Trophoblast cell (in vitro differentiated cells and primary cell): ENCODE results near the gene HRAS.

Experiments used
- DNase-seq, 2 donors: peaks; one replicate each; pipeline ENCODE4 v3.0.0-alpha.2; 2016
- H2AFZ ChIP-seq: 2 replicates; pipeline ENCODE4 v1.6.1; 2013; ENCODE audit warnings: low read length, moderate library complexity, mild to moderate bottlenecking; ENCODE audit not compliant: insufficient read depth, poor library complexity
- H2AK5ac ChIP-seq: 2 replicates; pipeline ENCODE4 v1.6.1; 2013; ENCODE audit warnings: mild to moderate bottlenecking, low read length
- H2BK120ac ChIP-seq: 2 replicates; pipeline ENCODE4 v1.6.1; 2013; ENCODE audit warnings: low read length, mild to moderate bottlenecking, moderate library complexity; ENCODE audit not compliant: insufficient read depth, poor library complexity
- H2BK12ac ChIP-seq: 2 replicates; pipeline ENCODE4 v1.6.1; 2013; ENCODE audit warnings: mild to moderate bottlenecking, low read length, moderate library complexity
- H2BK5ac ChIP-seq: 2 replicates; pipeline ENCODE4 v1.6.1; 2013; ENCODE audit warnings: low read length, low read depth, moderate library complexity, mild to moderate bottlenecking; ENCODE audit not compliant: poor library complexity
- H3K14ac ChIP-seq: 2 replicates; pipeline ENCODE4 v1.6.1; 2013; ENCODE audit warnings: mild to moderate bottlenecking, low read length
- H3K18ac ChIP-seq: 2 replicates; pipeline ENCODE4 v1.6.1; 2013; ENCODE audit warnings: mild to moderate bottlenecking, low read length
- H3K23ac ChIP-seq: 2 replicates; pipeline ENCODE4 v1.6.1; 2013; ENCODE audit warnings: low read length
- H3K27ac ChIP-seq: 2 replicates; pipeline ENCODE4 v1.5.1; 2013; ENCODE audit warnings: low read depth, mild to moderate bottlenecking, inconsistent platforms, low read length, moderate library complexity
- H3K27me3 ChIP-seq: 2 replicates; pipeline ENCODE4 v1.6.1; 2013; ENCODE audit warnings: inconsistent platforms, mild to moderate bottlenecking, low read length, moderate library complexity; ENCODE audit not compliant: insufficient read depth
- H3K36me3 ChIP-seq, 2 experiments: 1 replicate in 1 of 2; 2 replicates in 1 of 2; pipeline ENCODE4 v1.6.1; 2013; ENCODE audit warnings: low read length in 2 of 2, mild to moderate bottlenecking in 2 of 2, moderate library complexity in 1 of 2; ENCODE audit not compliant: insufficient read depth in 2 of 2, control insufficient read depth in 1 of 2
- H3K4ac ChIP-seq: 2 replicates; pipeline ENCODE4 v1.6.1; 2013; ENCODE audit warnings: low read depth, mild to moderate bottlenecking, low read length, moderate library complexity
- H3K4me1 ChIP-seq, 2 experiments: 1 replicate in 1 of 2; 2 replicates in 1 of 2; pipeline ENCODE4 v1.6.1; 2013; ENCODE audit warnings: low read length in 2 of 2, mild to moderate bottlenecking in 2 of 2, moderate library complexity in 1 of 2; ENCODE audit not compliant: insufficient read depth in 2 of 2, control insufficient read depth in 1 of 2
- H3K4me2 ChIP-seq: 2 replicates; pipeline ENCODE4 v1.6.1; 2013; ENCODE audit warnings: inconsistent platforms, mild to moderate bottlenecking, low read length, moderate library complexity
- H3K4me3 ChIP-seq: 2 replicates; pipeline ENCODE4 v1.5.1; 2013; ENCODE audit warnings: mild to moderate bottlenecking, low read depth, low read length, inconsistent platforms
- H3K79me1 ChIP-seq: one replicate; pipeline ENCODE4 v1.6.1; 2013; ENCODE audit warnings: low read length
- H3K79me2 ChIP-seq: 2 replicates; pipeline ENCODE4 v1.6.1; 2013; ENCODE audit warnings: low read length, mild to moderate bottlenecking; ENCODE audit not compliant: control insufficient read depth, insufficient read depth, poor library complexity
- H3K9ac ChIP-seq: 2 replicates; pipeline ENCODE4 v1.6.1; 2013; ENCODE audit warnings: mild to moderate bottlenecking, low read length
- H3K9me3 ChIP-seq: 2 replicates; pipeline ENCODE4 v1.6.1; 2013; ENCODE audit warnings: low read depth, mild to moderate bottlenecking, control low read depth, inconsistent platforms, low read length; ENCODE audit not compliant: insufficient read depth
- H4K12ac ChIP-seq: 2 replicates; pipeline ENCODE4 v1.6.1; 2013; ENCODE audit warnings: low read depth, mild to moderate bottlenecking, low read length, moderate library complexity
- H4K8ac ChIP-seq: 2 replicates; pipeline ENCODE4 v1.6.1; 2013; ENCODE audit warnings: low read depth, mild to moderate bottlenecking, low read length, moderate library complexity
- H4K91ac ChIP-seq: one replicate; pipeline ENCODE4 v1.6.1; 2013; ENCODE audit warnings: low read depth, mild to moderate bottlenecking, low read length, moderate library complexity
- WGBS: extraction: QIAGEN DNeasy Blood & Tissue Kit; methylation state at CpG from one replicate; pipeline ENCODE4 v1.1.7; 2013; ENCODE audit warnings: missing lambda C conversion rate; ENCODE audit not compliant: insufficient read length, insufficient coverage; ENCODE audit errors: extremely low coverage; 5-methylcytosine and 5-hydroxymethylcytosine counted together

Gene HRAS

DNA sequence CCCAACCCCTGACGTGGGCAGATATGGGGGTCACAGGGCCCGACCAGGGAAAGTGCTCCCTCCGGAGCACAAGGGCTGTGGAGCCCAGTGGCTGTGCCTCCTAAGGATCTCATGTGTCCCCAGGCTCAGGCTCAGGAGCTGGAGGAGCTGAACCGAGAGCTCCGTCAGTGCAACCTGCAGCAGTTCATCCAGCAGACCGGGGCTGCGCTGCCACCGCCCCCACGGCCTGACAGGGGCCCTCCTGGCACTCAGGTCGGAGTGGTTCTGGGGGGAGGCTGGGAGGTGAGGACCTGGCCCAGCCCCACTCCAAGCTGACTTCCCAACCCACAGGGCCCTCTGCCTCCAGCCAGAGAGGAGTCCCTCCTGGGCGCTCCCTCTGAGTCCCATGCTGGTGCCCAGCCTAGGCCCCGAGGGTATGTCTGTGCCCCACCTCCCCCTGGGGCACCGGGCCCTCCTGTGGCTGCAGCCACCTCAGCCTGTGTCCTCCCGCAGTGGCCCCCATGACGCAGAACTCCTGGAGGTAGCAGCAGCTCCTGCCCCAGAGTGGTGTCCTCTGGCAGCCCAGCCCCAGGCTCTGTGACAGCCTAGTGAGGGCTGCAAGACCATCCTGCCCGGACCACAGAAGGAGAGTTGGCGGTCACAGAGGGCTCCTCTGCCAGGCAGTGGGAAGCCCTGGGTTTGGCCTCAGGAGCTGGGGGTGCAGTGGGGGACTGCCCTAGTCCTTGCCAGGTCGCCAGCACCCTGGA is 27.9 kb upstream of the HRAS start:
- H3K4ac ChIP-seq: peak overlapping the region; percentile 34
- peak overlapping the region; percentile 49 for H3K27ac ChIP-seq
- H3K79me2 ChIP-seq: peaks cover 23% of the 10 kb centered on the region
- H2BK120ac ChIP-seq: no peak overlapping the region
- H3K18ac ChIP-seq: peak overlapping the region; percentile 22
- no peak overlapping the region for H2BK5ac ChIP-seq
- no peak overlapping the region for H3K4me2 ChIP-seq
- peaks cover 48 to 62% of the 10 kb centered on the region in 2 experiments for H3K4me1 ChIP-seq
- peak overlapping the region; percentile 8 for H4K8ac ChIP-seq
- no peak overlapping the region for H4K12ac ChIP-seq
- peak overlapping the region; percentile 52 for H4K91ac ChIP-seq
- H3K9me3 ChIP-seq: peaks cover 8% of the 10 kb centered on the region
- no peak overlapping the region for H3K9ac ChIP-seq
- no peak overlapping the region for H2AK5ac ChIP-seq
- WGBS: no CpG with 5 or more reads among the region's 18 CpGs
- peak overlapping the region; percentile 33 for H3K14ac ChIP-seq
- peaks cover 40% of the 10 kb centered on the region for H3K79me1 ChIP-seq
- no peak overlapping the region for H2BK12ac ChIP-seq
- no peaks in the 10 kb centered on the region for H3K27me3 ChIP-seq
- no peak overlapping the region for H3K23ac ChIP-seq
- peak; percentile 95 to 96 for DNase-seq
- H3K4me3 ChIP-seq: peak overlapping the region; percentile 0
- H2AFZ ChIP-seq: no peak overlapping the region
- peaks cover 16 to 22% of the 10 kb centered on the region in 2 experiments for H3K36me3 ChIP-seq

GRCh38 chr11:562046-562645 is 26.8 kb upstream of the HRAS start:
- Histone ChIP-seq H2BK5ac (peak overlapping the region; percentile 48), H3K27me3 (no peaks in the 10 kb centered on the region), H3K79me2 (peaks cover 20% of the 10 kb centered on the region), H4K91ac (peak overlapping the region; percentile 56), H3K4me3 (peak overlapping the region; percentile 86), H3K14ac (peak overlapping the region; percentile 58), H2AFZ (no peak overlapping the region), H3K4ac (peak overlapping the region; percentile 82), H3K9me3 (peaks cover 4% of the 10 kb centered on the region), H3K9ac (peak overlapping the region; percentile 42), H2AK5ac (peak overlapping the region; percentile 10), H3K4me1 (peaks cover 48 to 53% of the 10 kb centered on the region in 2 experiments), H3K79me1 (peaks cover 36% of the 10 kb centered on the region), H2BK120ac (peak overlapping the region; percentile 47), H3K18ac (peak overlapping the region; percentile 81), H4K12ac (no peak overlapping the region), H2BK12ac (no peak overlapping the region), H3K27ac (peak overlapping the region; percentile 69), H3K4me2 (peak overlapping the region; percentile 77), H3K23ac (no peak overlapping the region), H4K8ac (peak overlapping the region; percentile 61), H3K36me3 (peaks cover 14 to 22% of the 10 kb centered on the region in 2 experiments)
- DNase-seq: peak; percentile 66 to 80
- no CpG with 5 or more reads among the region's 29 CpGs for WGBS

DNA sequence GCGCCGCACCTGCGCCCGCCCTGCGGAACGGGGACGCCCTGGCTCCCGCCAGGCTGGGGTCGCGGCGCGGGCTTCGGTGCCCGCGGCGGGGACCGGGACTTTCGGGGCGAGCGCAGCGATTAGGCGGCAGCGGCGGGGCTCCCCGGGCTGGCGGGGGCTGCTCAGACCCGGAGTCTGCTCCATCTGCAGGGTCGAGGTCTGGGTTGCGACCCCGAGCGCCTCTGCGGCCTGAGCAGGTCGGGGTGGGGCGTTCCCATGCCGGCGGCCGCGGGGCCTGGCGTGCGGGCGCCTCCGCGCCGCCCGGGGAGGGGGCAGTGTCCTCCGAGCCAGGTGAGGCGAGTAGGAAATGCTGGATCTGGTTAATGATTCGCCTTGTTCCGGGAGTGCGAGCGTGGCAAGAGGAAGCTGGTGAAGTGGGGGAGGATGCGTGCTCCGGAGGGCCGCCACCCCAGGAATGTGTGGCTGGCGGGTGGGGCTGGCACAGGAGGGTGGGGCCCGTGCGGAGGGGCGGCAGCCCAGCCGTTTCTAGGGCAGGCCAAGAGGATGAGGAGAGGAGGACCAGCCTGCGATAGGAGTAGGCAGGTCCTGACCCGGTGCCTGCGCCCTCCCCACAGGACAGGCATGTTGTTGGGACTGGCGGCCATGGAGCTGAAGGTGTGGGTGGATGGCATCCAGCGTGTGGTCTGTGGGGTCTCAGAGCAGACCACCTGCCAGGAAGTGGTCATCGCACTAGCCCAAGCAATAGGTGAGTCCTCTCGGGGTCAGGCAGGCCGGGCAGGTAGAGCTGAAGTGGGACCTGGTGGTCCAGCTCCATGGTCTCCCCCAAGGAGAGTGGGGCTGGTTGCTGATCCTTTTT is 26.0 kb upstream of the HRAS start:
- no peak overlapping the region for H3K23ac ChIP-seq
- peak overlapping the region; percentile 83 for H3K9ac ChIP-seq
- H3K27ac ChIP-seq: peak overlapping the region; percentile 69
- H3K4me1 ChIP-seq: peaks cover 48 to 51% of the 10 kb centered on the region in 2 experiments
- H4K91ac ChIP-seq: peak overlapping the region; percentile 56
- peaks cover 20% of the 10 kb centered on the region for H3K79me2 ChIP-seq
- peaks cover 11 to 22% of the 10 kb centered on the region in 2 experiments for H3K36me3 ChIP-seq
- peaks cover 6% of the 10 kb centered on the region for H3K9me3 ChIP-seq
- peak overlapping the region; percentile 61 for H4K8ac ChIP-seq
- peak overlapping the region; percentile 47 for H2BK120ac ChIP-seq
- H4K12ac ChIP-seq: peak overlapping the region; percentile 43
- peaks cover 35% of the 10 kb centered on the region for H3K79me1 ChIP-seq
- H3K27me3 ChIP-seq: peaks cover 5% of the 10 kb centered on the region
- peak overlapping the region; percentile 48 for H2BK5ac ChIP-seq
- H2AFZ ChIP-seq: peak overlapping the region; percentile 57
- peak overlapping the region; percentile 86 for H3K4me3 ChIP-seq
- peak in 1 of 2 donors; percentile 60 for DNase-seq
- peak overlapping the region; percentile 1 for H2BK12ac ChIP-seq
- peak overlapping the region; percentile 82 for H3K4ac ChIP-seq
- H3K18ac ChIP-seq: peak overlapping the region; percentile 81
- WGBS: no CpG with 5 or more reads among the region's 67 CpGs
- peak overlapping the region; percentile 81 for H2AK5ac ChIP-seq
- H3K14ac ChIP-seq: peak overlapping the region; percentile 58
- H3K4me2 ChIP-seq: peak overlapping the region; percentile 77
